M059J (cell line): Measurements from ENCODE around the gene CACNA1A. TPM values are rescaled to one million over a fixed set of nuclear protein-coding genes. Genes with fewer than 3 reads are reported as not detected.

ENCODE experiments used
- DNase-seq: peaks from one replicate; pipeline ENCODE4 v3.0.0-alpha.2; 2012; ENCODE audit warnings: low read depth
- total RNA-seq: library from RNA; depleted of rRNA; stranded (reverse); fragments of >200 nt; shearing (Covaris generic); gene quantifications from 2 replicates; pipeline ENCODE4 v1.2.3, GENCODE V29; 2014

Gene CACNA1A
- total RNA-seq, 1 experiment from 2014 or later, result 8.5 TPM

GRCh38 chr19:13493516-13494310 is 12.6 kb downstream of the CACNA1A start:
- peak; percentile 9 for DNase-seq

GRCh38 chr19:13492128-13492527 is 14.2 kb downstream of the CACNA1A start:
- peak; percentile 54 for DNase-seq

GRCh38 chr19:13487985-13488384 is 18.3 kb downstream of the CACNA1A start:
- DNase-seq, result no peak

- DNase-seq, result no peak
Measured at GRCh38 chr19:13484166-13484565, 22.1 kb downstream of the CACNA1A start.

GRCh38 chr19:13483215-13483614 is 23.1 kb downstream of the CACNA1A start:
- DNase-seq, result no peak

GRCh38 chr19:13478576-13478975 is 27.7 kb downstream of the CACNA1A start:
- no peak for DNase-seq

GRCh38 chr19:13476071-13476470 is 30.2 kb downstream of the CACNA1A start:
- no peak for DNase-seq

GRCh38 chr19:13475044-13475443 is 31.2 kb downstream of the CACNA1A start:
- DNase-seq, result no peak

- DNase-seq, result no peak
Measured at GRCh38 chr19:13466697-13467096, 39.6 kb downstream of the CACNA1A start.

- DNase-seq, result peak; percentile 22
Measured at GRCh38 chr19:13463296-13463695, 43.0 kb downstream of the CACNA1A start.

- DNase-seq, result no peak
Measured at GRCh38 chr19:13461536-13461935, 44.7 kb downstream of the CACNA1A start.

GRCh38 chr19:13460045-13460444 is 46.2 kb downstream of the CACNA1A start:
- peak; percentile 14 for DNase-seq

GRCh38 chr19:13459351-13459750 is 46.9 kb downstream of the CACNA1A start:
- no peak for DNase-seq

GRCh38 chr19:13451434-13451995 is 54.8 kb downstream of the CACNA1A start:
- no peak for DNase-seq

- no peak for DNase-seq
Measured at GRCh38 chr19:13447978-13448377, 58.3 kb downstream of the CACNA1A start.

GRCh38 chr19:13441810-13442512 is 64.3 kb downstream of the CACNA1A start:
- peak; percentile 38 for DNase-seq

GRCh38 chr19:13437919-13438618 is 68.2 kb downstream of the CACNA1A start:
- DNase-seq, result no peak

- no peak for DNase-seq
Measured at GRCh38 chr19:13436352-13436751, 69.9 kb downstream of the CACNA1A start.

GRCh38 chr19:13430790-13431582 is 75.3 kb downstream of the CACNA1A start:
- peak; percentile 59 for DNase-seq

- peak; percentile 16 for DNase-seq
Measured at GRCh38 chr19:13429563-13429962, 76.7 kb downstream of the CACNA1A start.

- DNase-seq, result peak; percentile 24
Measured at GRCh38 chr19:13428352-13428751, 77.9 kb downstream of the CACNA1A start.
